Measurements from ENCODE around the gene SPATS2L. TPM values are rescaled to one million over a fixed set of nuclear protein-coding genes. Genes with fewer than 3 reads are reported as not detected.

Gene SPATS2L
- polyA plus RNA-seq, 3 donors, result 126 to 137 (median 136) TPM

DNA sequence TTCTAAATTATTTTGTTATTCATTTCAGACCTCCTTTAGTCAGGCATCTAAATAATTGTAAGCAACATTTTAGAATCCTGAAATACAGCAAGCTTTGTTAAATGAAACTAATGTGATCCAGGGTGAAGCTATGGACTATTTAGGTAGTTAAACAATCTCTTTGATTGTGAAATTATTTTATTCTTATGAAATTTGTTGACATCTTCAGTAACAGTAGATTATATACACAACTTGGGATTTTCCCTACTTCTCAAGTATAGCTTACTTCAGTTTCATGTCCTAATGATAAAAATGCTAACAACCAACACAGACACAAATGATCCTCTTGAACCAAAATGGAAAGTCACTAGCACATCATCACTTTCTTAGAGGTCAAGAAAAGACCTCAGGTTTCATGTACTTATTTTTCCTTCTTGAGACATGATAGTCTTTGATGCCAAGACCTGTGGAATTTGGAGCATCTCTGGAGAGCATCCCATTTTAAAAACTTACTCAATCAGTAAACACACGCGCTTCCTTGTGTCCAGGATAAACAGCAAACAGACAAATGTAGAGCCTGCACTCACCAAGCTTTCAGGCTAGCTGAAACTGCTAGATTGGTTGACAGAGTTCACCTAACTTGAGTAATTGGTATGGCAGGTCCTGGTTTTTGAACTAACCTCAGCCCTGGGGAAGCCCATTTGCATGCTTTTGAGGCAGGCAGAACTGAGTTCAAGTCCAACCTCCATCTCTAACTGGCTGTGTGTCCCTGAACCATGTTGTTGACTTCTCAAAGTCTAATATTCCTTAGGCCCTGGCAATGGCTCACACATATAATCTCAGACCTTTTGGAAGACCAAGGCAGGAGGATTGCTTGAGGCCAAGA is 155.6 kb downstream of the SPATS2L start:
- no peak for DNase-seq

DNA sequence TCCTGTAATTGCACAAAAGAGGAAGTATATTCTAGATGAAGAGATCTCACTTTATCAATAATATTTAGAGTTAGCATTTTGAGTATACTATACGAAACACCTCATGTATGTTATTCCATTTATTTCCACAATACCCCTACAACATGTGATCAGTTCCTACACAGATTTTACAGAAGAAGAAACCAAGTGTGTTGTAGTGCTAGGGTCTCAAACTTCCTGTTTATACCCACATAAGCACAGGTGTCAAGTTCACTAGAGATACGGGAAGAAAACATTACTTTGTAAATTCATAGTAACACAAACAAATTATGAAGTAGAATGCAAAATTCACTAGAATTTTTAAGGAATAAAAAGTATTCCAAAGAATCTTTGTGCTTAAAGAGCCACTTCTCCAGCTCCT is 157.0 kb downstream of the SPATS2L start:
- no peak for DNase-seq

DNA sequence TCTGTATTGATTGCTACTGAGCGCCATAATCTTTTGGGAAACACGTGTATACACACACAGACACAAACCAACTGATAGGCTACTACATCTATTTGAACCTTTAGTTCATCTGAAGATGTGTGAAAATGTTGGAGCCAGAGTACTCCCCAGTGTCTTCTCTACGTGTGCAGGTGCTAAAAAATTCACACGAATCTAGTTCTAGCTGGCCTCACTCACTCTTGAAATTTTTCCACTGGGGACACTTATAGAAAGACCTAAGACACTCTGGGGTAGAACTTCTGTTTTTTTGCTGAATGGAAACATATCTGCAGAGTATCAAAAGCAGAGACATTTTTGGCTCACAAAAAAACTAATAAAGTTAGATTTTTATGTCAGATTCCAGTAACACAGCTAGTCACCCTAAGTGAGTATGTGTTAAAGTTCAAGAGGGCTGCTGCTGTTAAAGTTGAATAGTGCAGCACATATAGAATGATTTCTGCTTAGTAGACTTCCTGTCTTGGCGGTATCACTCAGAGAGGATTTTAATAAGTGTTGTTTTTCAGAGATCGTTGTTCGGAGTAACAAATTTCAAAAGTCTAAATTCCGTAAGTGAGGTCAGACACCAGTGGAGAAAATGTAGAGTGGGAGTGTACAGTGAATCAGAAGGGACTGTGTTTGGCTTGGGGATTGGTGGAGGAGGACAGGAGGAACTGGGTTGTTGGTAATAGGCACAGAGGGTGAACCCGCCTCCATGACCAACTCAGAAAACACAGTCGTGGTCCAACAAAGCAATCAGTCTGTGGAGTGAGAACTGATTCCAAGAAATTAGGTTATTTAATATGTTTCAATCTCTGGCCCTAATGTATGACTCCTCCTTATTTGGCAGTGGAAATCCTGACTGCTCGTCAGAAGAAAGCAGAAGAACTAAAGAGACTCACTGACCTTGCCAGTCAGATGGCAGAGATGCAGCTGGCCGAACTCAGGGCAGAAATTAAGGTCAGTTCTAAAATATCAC is 160.2 kb downstream of the SPATS2L start:
- no peak for DNase-seq

DNA sequence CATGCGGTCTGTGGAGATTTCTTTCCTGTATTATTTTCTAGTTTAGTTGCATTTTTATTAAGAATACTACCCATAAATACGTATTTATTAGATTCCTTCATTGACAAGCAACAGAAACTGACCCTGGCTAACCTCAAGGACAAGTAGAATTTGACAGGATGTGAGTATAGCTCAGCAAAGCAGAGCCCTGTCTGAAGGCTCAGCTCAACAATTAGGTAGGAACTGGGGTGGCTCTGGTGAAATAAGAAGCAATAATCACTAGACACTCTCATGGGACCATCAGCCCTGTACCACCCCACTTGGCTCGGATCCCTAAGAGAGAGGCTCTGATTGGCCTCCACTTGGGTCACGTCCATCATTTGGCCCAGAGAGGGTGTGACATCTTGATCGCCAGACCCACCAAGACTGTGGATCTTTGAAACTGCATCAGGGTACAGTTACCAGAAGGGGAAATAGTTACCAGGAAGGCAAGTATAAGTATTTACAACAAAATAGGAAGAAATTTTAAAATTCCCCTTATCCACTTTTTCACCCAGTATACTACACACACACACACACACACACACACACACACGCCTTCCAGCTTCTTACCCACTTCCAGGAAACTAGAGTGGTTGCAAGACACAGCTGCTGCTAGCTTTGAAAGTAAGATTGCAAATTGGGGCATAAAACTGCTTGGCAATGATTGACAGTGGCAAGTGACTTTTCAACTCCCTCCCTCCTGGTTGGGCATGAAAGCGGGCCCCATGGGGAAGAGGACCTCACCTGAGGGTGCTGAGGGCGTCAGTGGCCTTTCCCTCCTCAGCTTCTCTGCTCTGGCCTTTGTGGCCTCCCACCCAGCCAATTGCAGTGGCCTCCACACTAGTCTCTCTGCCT is 161.6 kb downstream of the SPATS2L start:
- DNase-seq, result no peak

DNA sequence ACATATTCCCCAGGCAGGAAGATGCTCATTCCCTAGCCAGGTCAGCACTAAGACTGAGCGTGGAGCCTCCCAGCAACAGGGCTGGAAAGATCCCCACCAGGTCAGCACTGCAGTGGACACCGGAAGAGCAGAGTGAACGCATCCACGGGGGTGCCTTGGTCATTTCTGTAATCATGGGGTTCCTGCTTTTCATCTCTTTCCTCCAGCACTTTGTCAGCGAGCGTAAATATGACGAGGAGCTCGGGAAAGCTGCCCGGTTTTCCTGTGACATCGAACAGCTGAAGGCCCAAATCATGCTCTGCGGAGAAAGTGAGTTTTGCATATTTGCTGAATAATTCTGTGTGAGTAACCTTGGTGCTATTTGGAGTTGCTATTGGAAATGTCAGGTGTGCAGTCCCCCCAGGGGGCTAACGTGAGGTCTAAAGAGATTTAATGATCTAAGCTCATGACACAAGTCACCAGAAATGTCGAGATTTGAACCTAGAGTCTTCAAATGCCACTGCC is 163.3 kb downstream of the SPATS2L start:
- DNase-seq, result no peak

DNA sequence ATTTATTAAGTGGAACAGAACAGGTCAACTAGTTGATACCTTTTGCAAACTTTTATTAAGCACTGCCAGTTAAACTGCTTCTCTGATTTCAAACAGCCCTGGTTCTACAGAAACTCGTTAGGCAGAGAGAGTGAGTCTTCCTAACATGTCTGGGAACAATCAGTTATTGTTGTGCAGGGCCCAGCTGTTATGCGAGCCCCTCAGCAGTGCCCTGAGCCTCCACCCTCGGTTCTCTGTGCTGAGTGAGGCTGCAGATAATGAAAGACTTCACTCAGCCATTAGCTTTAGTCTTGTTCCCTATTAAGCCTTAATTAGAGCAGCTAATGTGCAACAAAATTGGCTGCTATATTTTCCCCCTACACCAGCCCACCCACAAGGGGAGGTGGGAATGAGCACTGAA is 163.7 kb downstream of the SPATS2L start:
- peak; percentile 39 for DNase-seq

DNA sequence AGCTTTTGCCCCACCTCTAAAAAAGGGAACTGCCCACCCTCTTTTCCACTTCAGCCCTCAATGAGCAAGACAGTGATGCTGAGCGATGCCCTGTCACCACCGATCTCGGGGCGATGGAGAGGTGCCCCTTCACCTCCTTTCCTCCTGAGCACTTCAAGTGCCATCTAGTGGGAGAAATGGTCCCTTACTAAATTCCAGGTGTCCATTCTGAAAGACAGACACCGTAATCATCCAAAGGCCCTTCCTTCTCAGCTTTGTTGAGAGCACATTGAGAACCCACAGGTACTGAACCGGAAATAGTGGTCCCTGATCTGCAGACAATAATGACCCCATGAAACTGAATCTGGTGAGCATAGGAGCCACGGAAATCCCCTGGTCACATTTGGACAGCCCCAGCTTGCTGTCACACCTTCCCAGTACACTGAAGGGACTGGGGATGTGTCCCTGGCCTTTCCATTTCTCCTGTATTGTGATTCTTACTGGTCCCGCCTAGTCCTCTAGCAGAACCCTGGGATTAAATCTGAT is 164.9 kb downstream of the SPATS2L start:
- no peak for DNase-seq

DNA sequence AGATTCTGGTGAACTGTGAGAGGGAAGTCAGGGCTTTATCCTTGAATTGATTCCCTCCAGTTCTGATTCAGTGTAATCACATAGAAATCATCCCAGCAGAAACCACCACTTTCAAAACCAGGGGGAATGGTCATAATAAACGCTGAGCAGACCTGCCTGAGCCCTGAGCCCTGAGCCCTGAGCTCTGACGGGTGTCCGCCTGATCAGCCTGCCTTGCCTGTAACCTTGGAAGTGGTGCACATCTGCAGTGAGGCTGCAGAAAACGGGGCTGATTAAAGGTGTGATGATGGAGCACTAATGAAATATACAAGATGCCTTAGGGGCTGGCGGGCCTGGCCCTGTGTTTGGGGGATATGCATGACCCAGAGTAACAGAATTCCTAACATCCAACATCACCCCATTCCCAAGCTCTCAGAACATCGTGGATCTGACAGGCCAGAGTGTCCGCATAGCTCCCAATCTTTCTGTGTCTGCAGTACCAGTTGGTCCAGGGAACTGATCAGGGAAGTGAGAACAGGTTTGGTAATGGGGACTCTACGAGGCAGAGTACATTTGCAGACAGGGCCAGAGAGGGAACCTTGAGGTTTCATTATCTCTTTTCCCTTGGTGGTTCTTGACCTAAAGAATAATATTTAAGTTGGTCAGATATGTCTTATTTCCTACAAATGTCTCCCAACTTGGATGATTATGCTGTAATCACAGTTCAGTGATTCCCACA is 165.6 kb downstream of the SPATS2L start:
- no peak for DNase-seq

DNA sequence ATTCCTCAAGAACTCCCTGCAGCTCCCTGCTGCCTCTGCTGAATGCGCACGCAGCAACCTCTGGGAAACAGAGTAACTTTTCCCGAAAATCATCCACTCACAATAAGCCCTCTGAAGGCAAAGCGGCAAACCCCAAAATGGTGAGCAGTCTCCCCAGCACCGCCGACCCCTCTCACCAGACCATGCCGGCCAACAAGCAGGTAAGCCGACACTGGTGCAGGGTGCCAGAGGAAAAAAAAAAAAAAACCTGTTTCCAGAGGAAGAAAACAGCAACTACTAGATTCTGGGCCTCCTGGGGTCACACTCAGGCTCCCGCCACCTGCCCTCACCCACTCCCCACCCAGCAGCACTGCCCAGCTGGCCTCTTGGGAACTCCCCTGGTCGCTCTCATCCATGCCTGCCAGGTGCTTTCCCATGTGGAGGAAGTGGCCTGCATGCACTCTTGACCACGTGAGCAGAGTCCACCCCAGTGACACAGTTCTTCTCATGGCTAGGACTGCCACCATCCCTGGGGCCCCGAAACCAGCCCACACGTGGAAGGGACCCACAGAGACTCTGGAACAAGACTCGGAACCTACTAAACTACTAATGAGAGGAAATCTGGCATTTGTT is 166.5 kb downstream of the SPATS2L start:
- DNase-seq, result no peak

DNA sequence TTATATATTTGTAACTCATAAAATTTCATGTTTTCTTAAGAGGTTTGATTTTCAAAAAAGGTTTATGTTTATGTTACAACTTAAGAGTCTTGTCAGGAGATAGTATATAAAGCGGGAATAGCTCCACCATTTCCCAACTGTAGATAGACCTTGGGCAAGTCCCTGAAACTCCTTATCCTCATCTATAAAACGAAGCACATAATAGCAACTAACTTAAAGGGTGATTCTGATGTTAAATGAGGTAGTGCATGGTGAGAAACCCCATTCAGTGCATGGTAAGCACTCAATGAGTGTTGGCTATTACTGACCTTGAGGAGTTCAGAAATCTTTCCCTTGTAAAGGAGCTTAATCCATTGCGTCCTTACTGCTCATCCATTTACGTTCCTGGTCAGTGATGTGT is 169.3 kb downstream of the SPATS2L start:
- DNase-seq, result no peak

DNA sequence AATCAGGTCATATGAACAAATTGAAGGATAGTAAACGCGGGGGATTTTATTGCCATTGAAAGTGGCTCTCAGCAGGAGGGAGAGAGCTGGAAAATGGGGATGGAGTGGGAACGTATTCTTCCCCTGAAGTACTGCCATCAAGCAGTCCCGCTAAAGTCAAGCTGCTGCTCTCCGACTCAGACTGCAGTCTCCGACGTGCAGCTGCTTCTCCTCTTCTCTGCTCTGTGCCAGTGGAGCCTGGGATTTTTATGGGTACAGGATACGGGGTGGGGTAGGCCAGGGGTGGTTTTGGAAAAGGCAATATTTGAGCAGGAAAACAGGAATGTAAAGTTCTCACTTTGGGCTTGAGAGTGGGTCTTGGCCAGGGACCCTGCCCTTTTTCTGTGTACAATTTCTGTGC is 170.3 kb downstream of the SPATS2L start:
- DNase-seq, result no peak

DNA sequence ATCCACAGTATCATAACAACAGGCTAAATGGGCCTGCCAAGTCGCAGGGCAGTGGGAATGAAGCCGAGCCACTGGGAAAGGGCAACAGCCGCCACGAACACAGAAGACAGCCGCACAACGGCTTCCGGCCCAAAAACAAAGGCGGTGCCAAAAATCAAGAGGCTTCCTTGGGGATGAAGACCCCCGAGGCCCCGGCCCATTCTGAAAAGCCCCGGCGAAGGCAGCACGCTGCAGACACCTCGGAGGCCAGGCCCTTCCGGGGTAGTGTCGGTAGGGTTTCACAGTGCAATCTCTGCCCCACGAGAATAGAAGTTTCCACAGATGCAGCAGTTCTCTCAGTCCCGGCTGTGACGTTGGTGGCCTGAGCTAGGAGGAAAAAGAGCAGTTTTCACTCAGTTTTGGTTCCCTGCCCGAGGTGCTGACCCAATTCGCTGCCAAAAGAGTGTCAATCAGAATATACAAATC is 171.2 kb downstream of the SPATS2L start:
- DNase-seq, result no peak

DNA sequence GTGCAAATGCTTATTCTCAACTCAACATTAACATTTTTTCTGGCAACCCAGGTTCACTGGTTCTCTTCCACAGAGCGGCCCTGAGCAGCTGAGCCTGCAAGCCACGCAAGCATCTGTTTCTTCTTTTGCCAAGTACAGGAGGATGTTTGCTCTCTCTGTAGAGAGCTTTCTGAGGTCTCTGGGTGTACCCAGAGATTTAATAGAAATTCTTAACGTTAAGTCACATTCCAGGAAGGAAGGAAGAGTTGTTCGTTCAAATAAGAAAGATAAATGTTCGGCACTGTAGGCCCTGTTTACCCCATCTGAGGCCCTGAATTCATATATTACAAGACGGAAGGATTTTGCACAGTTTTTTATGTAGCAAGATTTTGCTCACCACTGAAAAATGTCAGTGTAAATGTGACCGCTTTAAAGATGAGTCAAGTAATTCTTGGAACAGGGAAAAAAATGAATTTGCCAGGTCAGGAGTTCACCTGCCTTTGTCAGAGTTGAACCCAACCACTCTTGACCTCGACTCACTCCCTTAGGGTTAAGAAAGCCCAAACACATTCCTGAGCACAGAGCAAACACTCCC is 173.3 kb downstream of the SPATS2L start:
- no peak for DNase-seq

DNA sequence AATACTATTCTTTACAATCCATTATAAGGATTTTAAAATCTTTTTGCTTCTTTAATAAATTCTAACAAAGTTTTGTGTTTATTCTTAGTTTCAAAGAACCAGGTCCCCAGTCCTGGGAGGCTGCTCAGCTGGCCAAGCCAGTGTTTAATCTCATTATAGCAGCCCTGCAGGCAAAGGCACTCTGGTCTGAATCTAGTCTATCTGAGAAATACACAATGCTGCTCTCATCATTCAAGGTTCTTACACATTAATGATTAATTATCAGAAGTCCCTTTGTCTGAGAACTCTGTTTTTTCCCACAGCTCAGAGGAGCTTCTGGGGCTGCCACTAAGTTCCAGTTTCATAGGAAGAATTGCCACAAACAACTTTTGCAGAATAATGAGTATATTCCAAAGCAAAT is 175.7 kb downstream of the SPATS2L start:
- no peak for DNase-seq

DNA sequence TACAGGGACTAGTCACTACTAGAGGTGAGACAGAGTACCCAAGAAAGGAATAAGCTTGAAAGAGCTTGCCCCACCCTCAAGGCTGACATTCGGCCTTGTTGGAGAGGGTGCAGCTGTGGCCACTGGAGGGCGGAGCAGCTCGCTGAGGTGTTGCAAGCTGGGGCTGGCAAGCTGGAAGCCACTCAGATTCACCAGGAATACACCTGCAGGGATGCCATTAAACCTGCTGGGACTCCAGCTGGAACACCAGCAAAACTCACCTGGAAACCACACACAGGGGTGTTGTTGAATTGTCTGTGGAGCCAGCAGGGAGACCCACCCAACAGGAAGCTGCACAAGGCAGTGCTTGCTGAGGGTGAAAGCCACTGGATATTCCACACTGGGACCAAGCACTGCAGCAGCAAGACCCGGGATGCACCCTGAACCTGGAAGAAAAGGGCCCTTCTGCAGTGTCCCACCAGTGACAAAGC is 177.3 kb downstream of the SPATS2L start:
- DNase-seq, result peak; percentile 29

DNA sequence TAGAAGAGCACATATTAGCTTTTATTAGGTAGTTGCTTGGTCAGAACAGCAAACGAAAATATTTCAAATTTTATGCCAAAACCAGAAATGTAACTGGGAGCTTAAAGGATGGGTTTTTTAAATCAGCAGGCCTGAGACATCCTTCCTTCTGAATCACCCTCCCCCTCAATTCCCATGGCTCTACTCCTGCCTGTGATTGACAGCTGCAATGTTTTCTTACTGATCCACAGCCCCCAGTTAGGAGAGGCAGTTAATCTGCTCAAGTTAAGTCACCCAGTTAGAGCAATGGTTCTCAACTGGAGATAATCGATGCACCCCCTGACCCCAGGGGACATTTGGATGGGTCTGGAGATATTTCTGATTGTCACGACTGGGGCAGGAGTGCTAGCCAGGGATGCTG is 178.4 kb downstream of the SPATS2L start:
- DNase-seq, result no peak

DNA sequence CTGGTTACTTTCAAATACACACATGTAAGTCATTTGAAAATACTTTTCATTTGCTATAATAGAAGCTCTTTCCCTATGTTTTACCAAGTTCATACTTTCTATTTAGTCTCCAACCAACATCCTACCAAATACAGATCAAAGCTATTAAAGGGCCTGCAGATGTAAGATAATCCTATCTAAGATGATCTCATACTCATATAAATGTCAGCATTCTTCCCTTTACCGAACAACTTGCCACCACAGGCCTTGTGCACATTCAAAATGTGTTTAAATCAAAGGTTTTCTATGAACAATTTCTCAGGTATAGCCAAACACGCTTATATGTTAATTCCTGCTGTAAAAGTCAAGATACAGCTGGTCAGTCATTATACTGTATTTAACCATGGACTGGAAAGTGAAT is 180.0 kb downstream of the SPATS2L start:
- no peak for DNase-seq

DNA sequence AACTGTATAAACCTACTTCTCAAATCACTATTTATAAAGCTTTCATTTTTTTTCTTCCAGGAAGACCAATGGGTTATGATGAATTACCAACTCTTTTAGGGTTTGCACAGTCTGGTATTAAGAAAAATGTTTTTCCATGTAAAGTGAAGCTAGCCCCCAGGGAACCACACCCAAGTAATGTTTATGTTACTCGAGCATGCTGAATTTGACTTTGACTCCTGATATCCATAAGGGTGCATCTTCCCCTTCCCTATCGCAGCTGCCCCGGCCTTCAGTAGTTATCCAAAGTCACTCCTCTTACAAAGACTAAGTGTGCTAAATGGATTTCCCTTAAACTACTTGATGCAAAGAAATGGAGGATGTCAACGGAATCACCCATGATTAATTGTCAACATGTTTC is 181.7 kb downstream of the SPATS2L start:
- DNase-seq, result no peak

DNA sequence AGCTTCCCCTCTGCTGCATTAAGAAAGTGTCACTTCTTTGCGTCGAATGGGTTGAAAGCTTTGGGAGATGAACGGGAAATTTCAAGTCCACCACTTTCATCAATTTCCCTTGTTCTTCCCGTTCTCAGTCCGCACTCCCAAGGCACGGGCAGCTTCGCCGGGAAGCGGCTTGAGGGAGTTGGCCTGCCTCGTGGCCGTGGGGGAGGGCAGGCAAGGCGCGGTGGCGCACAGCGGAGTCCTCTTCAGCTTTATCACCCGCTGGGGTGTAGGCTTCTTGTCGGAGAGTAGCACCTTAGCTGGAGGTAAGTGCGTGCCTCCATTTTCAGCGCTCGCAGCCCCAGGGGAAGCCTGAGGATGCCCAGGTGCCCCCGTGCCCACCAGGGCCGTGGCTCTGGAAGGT is 183.5 kb downstream of the SPATS2L start:
- DNase-seq, result no peak

DNA sequence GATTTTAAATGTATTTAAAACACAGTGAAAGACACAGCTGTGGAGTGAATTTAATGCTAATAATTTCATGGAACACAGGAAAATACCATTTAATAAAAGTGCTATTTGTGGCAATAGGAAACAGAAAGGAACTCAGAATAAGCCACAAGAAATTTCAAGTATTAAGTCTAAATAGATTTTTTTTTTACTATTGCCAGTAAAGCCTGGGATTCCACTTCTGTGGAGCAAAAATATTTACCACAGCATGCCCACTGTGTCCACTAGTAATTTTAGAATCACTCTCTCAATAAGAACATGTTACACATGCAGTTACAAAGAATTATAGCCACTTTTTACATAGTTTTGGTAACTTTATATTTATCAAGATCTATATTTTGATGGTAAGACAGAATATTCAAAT is 186.2 kb downstream of the SPATS2L start:
- no peak for DNase-seq
